ENCODE measurements around the gene MRPL43.

The MRPL43 gene

DNA sequence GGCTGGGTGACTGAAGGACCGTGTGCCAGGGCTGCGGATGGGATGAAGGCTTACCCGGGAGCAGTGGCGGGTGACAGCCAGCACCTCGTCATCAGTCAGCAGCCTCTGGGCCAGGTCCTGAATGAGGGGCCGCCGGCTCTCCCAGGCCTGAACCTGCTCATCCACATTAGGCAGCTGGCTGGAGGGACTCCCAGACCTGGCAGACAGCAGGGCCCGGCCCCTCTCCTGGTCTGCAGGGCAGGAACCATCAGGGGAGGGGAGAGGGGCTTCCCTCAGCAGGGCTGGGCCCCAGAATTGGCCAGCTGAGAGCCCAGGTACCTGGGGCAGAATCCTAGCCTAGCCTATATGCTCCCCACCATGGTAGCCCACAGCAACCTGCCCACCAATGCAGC is 28.3 kb upstream of the MRPL43 start:
- no peak for DNase-seq (ENCODE audit: low read depth in 1 of 2, low spot score in 1 of 2)
- no peak overlapping the region for H3K27ac ChIP-seq (replicated peaks)
- TF ChIP-seq GABPA (IDR thresholded peaks at IDR 0.05; ENCODE audit: low read depth) (no peak), SPI1 (IDR thresholded peaks at IDR 0.05; ENCODE audit: borderline replicate concordance, low read depth) (no peak), POLR2AphosphoS5 (IDR thresholded peaks at IDR 0.05; ENCODE audit: low read depth) (no peak)
- TF ChIP-seq, protein P1, sequence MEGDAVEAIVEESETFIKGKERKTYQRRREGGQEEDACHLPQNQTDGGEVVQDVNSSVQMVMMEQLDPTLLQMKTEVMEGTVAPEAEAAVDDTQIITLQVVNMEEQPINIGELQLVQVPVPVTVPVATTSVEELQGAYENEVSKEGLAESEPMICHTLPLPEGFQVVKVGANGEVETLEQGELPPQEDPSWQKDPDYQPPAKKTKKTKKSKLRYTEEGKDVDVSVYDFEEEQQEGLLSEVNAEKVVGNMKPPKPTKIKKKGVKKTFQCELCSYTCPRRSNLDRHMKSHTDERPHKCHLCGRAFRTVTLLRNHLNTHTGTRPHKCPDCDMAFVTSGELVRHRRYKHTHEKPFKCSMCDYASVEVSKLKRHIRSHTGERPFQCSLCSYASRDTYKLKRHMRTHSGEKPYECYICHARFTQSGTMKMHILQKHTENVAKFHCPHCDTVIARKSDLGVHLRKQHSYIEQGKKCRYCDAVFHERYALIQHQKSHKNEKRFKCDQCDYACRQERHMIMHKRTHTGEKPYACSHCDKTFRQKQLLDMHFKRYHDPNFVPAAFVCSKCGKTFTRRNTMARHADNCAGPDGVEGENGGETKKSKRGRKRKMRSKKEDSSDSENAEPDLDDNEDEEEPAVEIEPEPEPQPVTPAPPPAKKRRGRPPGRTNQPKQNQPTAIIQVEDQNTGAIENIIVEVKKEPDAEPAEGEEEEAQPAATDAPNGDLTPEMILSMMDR (IDR thresholded peaks at IDR 0.05; ENCODE audit: insufficient read depth, low read length), result no peak
- TF ChIP-seq, protein P2, sequence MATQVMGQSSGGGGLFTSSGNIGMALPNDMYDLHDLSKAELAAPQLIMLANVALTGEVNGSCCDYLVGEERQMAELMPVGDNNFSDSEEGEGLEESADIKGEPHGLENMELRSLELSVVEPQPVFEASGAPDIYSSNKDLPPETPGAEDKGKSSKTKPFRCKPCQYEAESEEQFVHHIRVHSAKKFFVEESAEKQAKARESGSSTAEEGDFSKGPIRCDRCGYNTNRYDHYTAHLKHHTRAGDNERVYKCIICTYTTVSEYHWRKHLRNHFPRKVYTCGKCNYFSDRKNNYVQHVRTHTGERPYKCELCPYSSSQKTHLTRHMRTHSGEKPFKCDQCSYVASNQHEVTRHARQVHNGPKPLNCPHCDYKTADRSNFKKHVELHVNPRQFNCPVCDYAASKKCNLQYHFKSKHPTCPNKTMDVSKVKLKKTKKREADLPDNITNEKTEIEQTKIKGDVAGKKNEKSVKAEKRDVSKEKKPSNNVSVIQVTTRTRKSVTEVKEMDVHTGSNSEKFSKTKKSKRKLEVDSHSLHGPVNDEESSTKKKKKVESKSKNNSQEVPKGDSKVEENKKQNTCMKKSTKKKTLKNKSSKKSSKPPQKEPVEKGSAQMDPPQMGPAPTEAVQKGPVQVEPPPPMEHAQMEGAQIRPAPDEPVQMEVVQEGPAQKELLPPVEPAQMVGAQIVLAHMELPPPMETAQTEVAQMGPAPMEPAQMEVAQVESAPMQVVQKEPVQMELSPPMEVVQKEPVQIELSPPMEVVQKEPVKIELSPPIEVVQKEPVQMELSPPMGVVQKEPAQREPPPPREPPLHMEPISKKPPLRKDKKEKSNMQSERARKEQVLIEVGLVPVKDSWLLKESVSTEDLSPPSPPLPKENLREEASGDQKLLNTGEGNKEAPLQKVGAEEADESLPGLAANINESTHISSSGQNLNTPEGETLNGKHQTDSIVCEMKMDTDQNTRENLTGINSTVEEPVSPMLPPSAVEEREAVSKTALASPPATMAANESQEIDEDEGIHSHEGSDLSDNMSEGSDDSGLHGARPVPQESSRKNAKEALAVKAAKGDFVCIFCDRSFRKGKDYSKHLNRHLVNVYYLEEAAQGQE (IDR thresholded peaks at IDR 0.05; ENCODE audit: insufficient replicate concordance, low read depth), result no peak
- H3K4me3 ChIP-seq (replicated peaks; ENCODE audit: insufficient read depth, low read length), result no peak overlapping the region
- H3K27me3 ChIP-seq (ENCODE audit: insufficient read depth, poor library complexity, severe bottlenecking), result no peaks in the 10 kb centered on the region

DNA sequence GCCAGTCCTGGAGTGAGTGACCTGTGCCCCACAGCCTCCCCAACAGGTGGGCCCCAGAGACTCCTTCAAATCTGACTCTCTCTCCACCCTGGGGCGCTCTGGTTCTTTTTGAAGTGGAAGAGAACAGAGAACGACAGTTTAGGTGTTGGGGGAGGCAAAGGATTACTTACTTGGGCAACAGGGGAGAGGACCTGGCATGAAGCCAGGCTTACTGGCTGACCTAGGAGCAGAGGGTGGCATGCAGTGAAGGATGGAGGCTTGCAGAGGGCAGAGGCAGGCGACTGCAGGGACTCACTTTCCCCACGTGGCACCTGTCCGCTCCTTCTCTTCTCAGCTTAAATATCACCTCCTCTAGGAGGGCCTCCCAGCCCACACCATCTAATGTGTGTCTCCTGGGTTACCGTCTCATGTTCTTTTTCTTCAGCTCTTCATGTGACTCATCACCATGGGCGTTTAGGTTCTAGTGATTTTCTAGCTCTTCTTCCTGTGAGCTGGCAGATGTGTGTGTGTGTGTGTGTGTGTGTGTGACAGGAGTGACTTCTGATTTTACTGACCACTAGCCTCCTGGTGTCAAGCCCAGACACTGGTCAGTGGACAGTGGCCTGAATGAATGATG is 27.8 kb upstream of the MRPL43 start:
- TF ChIP-seq GABPA (IDR thresholded peaks at IDR 0.05; ENCODE audit: low read depth) (no peak), SPI1 (IDR thresholded peaks at IDR 0.05; ENCODE audit: borderline replicate concordance, low read depth) (no peak), POLR2AphosphoS5 (IDR thresholded peaks at IDR 0.05; ENCODE audit: low read depth) (no peak)
- TF ChIP-seq, protein P2 (IDR thresholded peaks at IDR 0.05; ENCODE audit: insufficient replicate concordance, low read depth), result no peak
- TF ChIP-seq, protein P1 (IDR thresholded peaks at IDR 0.05; ENCODE audit: insufficient read depth, low read length), result no peak
- Histone ChIP-seq H3K27me3 (ENCODE audit: insufficient read depth, poor library complexity, severe bottlenecking) (no peaks in the 10 kb centered on the region), H3K27ac (replicated peaks) (no peak overlapping the region), H3K4me3 (replicated peaks; ENCODE audit: insufficient read depth, low read length) (no peak overlapping the region)
- DNase-seq (ENCODE audit: low read depth in 1 of 2, low spot score in 1 of 2), result peak in 1 of 2 experiments; percentile 56

DNA sequence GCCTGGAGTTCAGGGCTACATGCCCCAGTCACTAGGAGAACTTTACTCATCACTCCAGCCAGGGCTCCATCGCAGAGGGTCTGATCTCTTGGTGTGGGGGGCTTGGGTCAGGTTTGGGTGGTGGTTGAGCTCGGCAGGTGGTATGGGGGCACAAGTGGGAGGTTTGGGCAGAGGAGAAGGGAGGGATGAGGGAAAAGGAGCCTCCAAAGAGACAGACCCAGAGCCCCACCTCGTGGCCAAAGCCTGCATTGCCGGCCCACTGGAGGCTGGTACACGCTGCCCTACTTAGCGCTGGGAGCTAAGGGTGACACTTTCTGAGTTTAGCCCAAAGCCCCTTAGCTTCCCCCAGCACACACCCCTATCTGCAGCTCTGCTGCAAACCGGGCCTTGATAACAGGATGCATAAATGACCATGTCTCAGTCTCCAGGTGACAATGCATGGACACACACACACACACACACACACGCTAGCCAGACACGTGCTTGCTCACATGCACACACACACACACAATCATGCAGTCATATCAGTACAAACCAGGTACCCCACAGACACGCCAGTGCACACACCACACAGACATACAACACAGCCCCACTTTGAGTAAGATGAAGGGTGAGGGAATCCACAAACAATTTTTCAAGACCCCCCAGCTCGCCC is 27.1 kb upstream of the MRPL43 start:
- Histone ChIP-seq H3K27me3 (ENCODE audit: insufficient read depth, poor library complexity, severe bottlenecking) (no peaks in the 10 kb centered on the region), H3K27ac (replicated peaks) (no peak overlapping the region), H3K4me3 (replicated peaks; ENCODE audit: insufficient read depth, low read length) (no peak overlapping the region)
- TF ChIP-seq, protein P1 (IDR thresholded peaks at IDR 0.05; ENCODE audit: insufficient read depth, low read length), result peak; percentile 99
- TF ChIP-seq POLR2AphosphoS5 (IDR thresholded peaks at IDR 0.05; ENCODE audit: low read depth), result no peak
- peak in 1 of 2 experiments; percentile 74 for DNase-seq (ENCODE audit: low read depth in 1 of 2, low spot score in 1 of 2)

All from HL-60 (cell line).